Effector memory CD8-positive, alpha-beta T cell (primary cell): ENCODE results near the gene TPPP.
"Not testable (repeated sequence)": the region's sequence is repeated elsewhere in the genome, so short reads cannot be mapped to it uniquely, and the experiment has no call there.

Experiments
- ATAC-seq: fragments of 150-1000 bp; cut with Tn5 transposase; replicated peaks from 2 replicates; pipeline ENCODE4 v1.10.0; 2021; ENCODE audit warnings: mild to moderate bottlenecking, moderate library complexity
- DNase-seq, 3 experiments: peaks; one replicate each; pipeline ENCODE4 v3.0.0; 2021
- H3K27ac Mint-ChIP-seq, 2 donors: one replicate each; pipeline ENCODE4 v1.8.0; 2022; ENCODE audit warnings: mild to moderate bottlenecking in 2 of 2, mixed read lengths in 2 of 2, moderate library complexity in 2 of 2
- H3K27me3 Mint-ChIP-seq, 2 donors: one replicate each; pipeline ENCODE4 v1.8.0; 2022; ENCODE audit warnings: mixed read lengths in 2 of 2
- H3K36me3 Mint-ChIP-seq: one replicate; pipeline ENCODE4 v1.8.0; 2022; ENCODE audit warnings: mild to moderate bottlenecking, moderate library complexity, mixed read lengths; ENCODE audit not compliant: insufficient read depth
- H3K4me1 Mint-ChIP-seq, 2 donors: one replicate each; pipeline ENCODE4 v1.8.0; 2022; ENCODE audit warnings: low read depth in 2 of 2, mixed read lengths in 2 of 2
- H3K4me3 Mint-ChIP-seq, 2 donors: one replicate each; pipeline ENCODE4 v1.8.0; 2022; ENCODE audit warnings: mild to moderate bottlenecking in 2 of 2, mixed read lengths in 2 of 2, moderate library complexity in 2 of 2
- H3K9me3 Mint-ChIP-seq, 2 donors: one replicate each; pipeline ENCODE4 v1.8.0; 2022; ENCODE audit warnings: mixed read lengths in 2 of 2

The TPPP gene

GRCh38 chr5:637581-638450, 55.3 kb downstream of the TPPP start:
- no peaks in the 10 kb centered on the region for H3K9me3 Mint-ChIP-seq
- H3K4me1 Mint-ChIP-seq: no peaks in the 10 kb centered on the region
- no peak for DNase-seq
- peaks cover 22% of the 10 kb centered on the region for H3K36me3 Mint-ChIP-seq
- no peak overlapping the region for H3K4me3 Mint-ChIP-seq
- no peaks in the 10 kb centered on the region for H3K27me3 Mint-ChIP-seq
- H3K27ac Mint-ChIP-seq: no peak overlapping the region
- no peak for ATAC-seq

DNA sequence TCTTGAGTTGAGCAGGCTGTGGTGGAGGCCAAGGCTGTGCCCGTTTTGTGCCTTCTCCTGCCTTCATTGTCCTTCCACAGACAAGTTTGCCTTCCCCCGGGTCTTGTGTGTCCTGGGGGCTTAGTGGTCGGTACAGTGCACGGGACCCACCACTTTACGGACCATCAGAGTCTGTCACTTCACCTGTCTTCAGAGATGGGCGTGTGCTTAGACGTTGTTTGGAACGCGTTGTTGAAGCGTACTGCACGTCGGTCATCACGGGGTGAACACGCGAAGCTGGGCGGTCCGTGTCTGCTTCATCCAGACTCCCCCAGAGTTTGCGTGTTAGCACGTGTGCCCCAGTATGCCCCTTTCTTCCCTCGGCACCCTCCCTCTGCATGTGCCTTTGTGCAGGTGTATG, 56.2 kb downstream of the TPPP start:
- Mint-ChIP-seq H3K4me1 (no peaks in the 10 kb centered on the region), H3K4me3 (no peak overlapping the region), H3K27ac (no peak overlapping the region), H3K9me3 (no peaks in the 10 kb centered on the region), H3K27me3 (no peaks in the 10 kb centered on the region), H3K36me3 (peaks cover 18% of the 10 kb centered on the region)
- DNase-seq (no peak), ATAC-seq (no peak)

DNA sequence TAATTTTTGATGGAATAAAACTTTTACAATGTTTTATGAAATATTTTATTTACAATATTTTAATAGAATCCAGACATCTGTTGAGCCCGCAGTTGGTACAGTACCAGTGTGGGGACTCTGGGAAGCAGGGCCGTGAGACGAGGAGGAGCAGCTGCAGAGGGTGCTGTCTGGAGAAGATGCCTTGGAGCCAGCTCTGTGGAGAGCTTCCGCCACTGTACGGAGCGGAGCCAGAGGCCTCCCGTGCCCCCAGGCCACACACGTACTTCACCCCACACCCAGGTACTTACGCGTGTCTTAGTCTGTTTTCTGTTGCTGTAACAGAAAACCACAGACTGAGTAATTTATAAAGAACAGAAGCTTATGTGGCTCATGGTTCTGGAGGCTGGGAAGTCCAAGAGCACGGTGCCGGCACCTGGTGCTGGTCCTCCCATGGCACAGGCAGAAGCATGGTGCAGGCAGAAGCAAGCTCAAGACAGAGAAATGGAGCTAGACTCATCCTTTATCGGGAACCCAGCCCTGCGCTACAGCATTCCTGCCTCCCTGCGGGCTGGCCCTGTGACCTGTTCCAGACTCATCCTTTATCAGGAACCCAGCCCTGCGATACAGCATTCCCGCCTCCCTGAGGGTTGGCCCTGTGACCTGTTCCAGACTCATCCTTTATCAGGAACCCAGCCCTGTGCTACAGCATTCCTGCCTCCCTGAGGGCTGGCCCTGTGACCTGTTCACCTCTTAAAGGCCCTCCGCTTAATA, 57.7 kb downstream of the TPPP start:
- Mint-ChIP-seq H3K36me3 (peaks cover 17% of the 10 kb centered on the region), H3K4me3 (no peak overlapping the region), H3K9me3 (no peaks in the 10 kb centered on the region), H3K27me3 (no peaks in the 10 kb centered on the region), H3K4me1 (no peaks in the 10 kb centered on the region), H3K27ac (no peak overlapping the region)
- DNase-seq (no peak), ATAC-seq (no peak)

GRCh38 chr5:634191-634590, 59.0 kb downstream of the TPPP start:
- Mint-ChIP-seq H3K27ac (no peak overlapping the region), H3K4me3 (no peak overlapping the region), H3K36me3 (peaks cover 17% of the 10 kb centered on the region), H3K9me3 (no peaks in the 10 kb centered on the region), H3K4me1 (no peaks in the 10 kb centered on the region), H3K27me3 (no peaks in the 10 kb centered on the region)
- no peak for DNase-seq
- ATAC-seq: no peak

DNA sequence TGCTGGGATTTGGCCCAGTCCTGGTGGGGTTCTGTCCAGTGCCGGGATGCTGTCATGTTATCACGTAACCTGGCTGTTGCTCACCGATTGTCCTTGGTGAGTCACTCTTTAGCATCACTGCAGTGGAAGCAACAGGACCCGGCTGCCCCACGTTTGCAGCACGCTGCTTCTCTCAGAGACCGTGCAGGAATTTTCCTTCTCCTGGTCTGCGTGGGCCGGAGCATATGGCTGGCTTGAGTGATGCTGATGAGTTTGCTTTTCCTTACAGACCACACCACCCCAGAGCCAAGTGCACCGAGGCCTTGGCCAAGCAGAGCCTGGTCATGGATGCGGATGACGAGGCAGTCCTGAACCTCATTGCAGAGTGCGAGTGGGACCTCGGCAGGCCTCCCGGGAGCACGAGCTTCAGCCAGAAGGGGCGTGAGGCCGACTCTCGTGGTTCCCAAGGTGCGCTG, 59.6 kb downstream of the TPPP start:
- H3K27ac Mint-ChIP-seq: no peak overlapping the region
- H3K4me1 Mint-ChIP-seq: no peaks in the 10 kb centered on the region
- H3K36me3 Mint-ChIP-seq: peaks cover 17% of the 10 kb centered on the region
- ATAC-seq (no peak), DNase-seq (no peak)
- no peak overlapping the region for H3K4me3 Mint-ChIP-seq
- no peaks in the 10 kb centered on the region for H3K9me3 Mint-ChIP-seq
- no peaks in the 10 kb centered on the region for H3K27me3 Mint-ChIP-seq

DNA sequence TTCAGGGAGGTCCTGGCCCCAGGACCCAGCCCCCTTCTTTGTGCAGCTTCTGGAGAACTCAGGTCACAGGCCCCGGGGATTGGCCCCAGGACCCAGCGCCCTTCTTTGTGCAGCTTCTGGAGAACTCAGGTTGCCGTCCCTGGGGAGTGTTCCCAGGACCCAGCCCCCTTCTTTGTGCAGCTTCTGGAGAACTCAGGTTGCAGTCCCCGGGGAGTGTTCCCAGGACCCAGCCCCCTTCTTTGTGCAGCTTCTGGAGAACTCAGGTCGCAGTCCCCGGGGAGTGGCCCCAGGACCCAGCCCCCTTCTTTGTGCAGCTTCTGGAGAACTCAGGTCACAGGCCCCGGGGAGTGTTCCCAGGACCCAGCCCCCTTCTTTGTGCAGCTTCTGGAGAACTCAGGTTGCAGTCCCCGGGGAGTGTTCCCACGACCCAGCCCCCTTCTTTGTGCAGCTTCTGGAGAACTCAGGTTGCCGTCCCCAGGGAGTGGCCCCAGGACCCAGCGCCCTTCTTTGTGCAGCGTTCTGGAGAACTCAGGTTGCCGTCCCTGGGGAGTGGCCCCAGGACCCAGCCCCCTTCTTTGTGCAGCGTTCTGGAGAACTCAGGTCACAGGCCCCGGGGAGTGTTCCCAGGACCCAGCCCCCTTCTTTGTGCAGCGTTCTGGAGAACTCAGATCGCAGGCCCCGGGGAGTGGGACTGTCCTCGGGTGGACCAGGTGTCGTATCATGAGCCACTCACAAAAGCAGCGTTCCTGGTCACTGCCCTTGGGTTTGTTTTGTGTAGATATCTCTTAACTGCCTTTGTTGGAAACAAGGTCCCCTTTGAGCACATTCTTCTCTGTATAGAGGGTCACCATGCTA, 64.6 kb downstream of the TPPP start:
- not testable (repeated sequence) for H3K4me3 Mint-ChIP-seq, DNase-seq, H3K27ac Mint-ChIP-seq, H3K9me3 Mint-ChIP-seq, ATAC-seq, H3K27me3 Mint-ChIP-seq, H3K4me1 Mint-ChIP-seq
- peaks cover 17% of the 10 kb centered on the region for H3K36me3 Mint-ChIP-seq

DNA sequence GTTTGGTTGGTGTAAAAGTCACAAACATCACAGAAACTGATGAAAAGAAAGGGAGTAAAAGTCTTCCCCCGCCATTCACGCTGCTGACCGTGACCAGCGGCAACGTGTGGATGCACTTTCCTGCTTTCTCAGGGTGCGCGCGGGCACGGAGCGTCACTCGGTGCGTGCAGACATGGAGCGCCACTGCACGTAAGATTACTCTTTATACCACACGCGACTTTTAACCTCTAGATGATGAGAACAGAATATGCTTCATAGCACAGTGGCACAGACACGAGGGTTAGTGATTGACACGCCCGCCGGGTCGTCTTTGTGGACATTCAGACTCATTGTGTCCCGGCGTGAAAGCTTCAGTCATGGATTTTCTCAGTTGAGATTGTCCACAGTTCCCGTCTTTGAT, 65.3 kb downstream of the TPPP start:
- no peak overlapping the region for H3K27ac Mint-ChIP-seq
- H3K4me3 Mint-ChIP-seq: no peak overlapping the region
- peaks cover 16% of the 10 kb centered on the region for H3K36me3 Mint-ChIP-seq
- ATAC-seq (no peak), DNase-seq (no peak)
- no peaks in the 10 kb centered on the region for H3K27me3 Mint-ChIP-seq
- no peaks in the 10 kb centered on the region for H3K4me1 Mint-ChIP-seq
- no peaks in the 10 kb centered on the region for H3K9me3 Mint-ChIP-seq

GRCh38 chr5:626850-627249, 66.3 kb downstream of the TPPP start:
- no peak overlapping the region for H3K4me3 Mint-ChIP-seq
- DNase-seq: no peak
- H3K9me3 Mint-ChIP-seq: no peaks in the 10 kb centered on the region
- ATAC-seq: no peak
- no peaks in the 10 kb centered on the region for H3K27me3 Mint-ChIP-seq
- peaks cover 16% of the 10 kb centered on the region for H3K36me3 Mint-ChIP-seq
- no peaks in the 10 kb centered on the region for H3K4me1 Mint-ChIP-seq
- H3K27ac Mint-ChIP-seq: no peak overlapping the region

DNA sequence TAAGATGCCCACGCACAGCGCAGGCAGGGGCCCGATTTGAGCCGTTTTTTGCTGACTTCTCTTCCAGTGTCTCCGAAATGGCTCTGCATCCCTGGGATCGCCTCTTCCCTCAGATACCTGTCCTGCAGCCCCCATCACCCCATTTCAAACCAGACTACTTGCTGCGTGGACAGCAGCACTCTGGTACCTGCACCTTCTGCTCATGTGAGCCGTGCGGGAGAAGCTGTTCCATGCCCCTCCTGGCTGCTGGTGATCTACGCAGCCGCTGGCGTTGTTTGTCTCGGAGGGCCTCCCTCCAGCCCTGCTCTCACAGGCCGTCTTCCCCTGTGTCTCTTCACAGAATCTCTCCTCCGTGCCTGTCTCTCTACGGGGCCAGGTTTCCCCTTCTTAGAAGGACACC, 67.6 kb downstream of the TPPP start:
- no peaks in the 10 kb centered on the region for H3K27me3 Mint-ChIP-seq
- ATAC-seq (no peak), DNase-seq (no peak)
- no peak overlapping the region for H3K27ac Mint-ChIP-seq
- peaks cover 16% of the 10 kb centered on the region for H3K36me3 Mint-ChIP-seq
- no peaks in the 10 kb centered on the region for H3K4me1 Mint-ChIP-seq
- no peaks in the 10 kb centered on the region for H3K9me3 Mint-ChIP-seq
- no peak overlapping the region for H3K4me3 Mint-ChIP-seq

GRCh38 chr5:624951-625230, 68.3 kb downstream of the TPPP start:
- DNase-seq (no peak), ATAC-seq (no peak)
- Mint-ChIP-seq H3K36me3 (peaks cover 16% of the 10 kb centered on the region), H3K4me1 (no peaks in the 10 kb centered on the region), H3K9me3 (no peaks in the 10 kb centered on the region), H3K27ac (no peak overlapping the region), H3K4me3 (no peak overlapping the region), H3K27me3 (no peaks in the 10 kb centered on the region)

GRCh38 chr5:624118-624950, 68.8 kb downstream of the TPPP start:
- DNase-seq: no peak
- H3K4me1 Mint-ChIP-seq: no peaks in the 10 kb centered on the region
- no peak overlapping the region for H3K4me3 Mint-ChIP-seq
- no peaks in the 10 kb centered on the region for H3K9me3 Mint-ChIP-seq
- ATAC-seq: no peak
- H3K36me3 Mint-ChIP-seq: peaks cover 17% of the 10 kb centered on the region
- no peak overlapping the region for H3K27ac Mint-ChIP-seq
- H3K27me3 Mint-ChIP-seq: no peaks in the 10 kb centered on the region

- no peak for ATAC-seq
- no peak overlapping the region for H3K4me3 Mint-ChIP-seq
- DNase-seq: no peak
- peak overlapping the region in 1 of 2 donors; percentile 53 for H3K27ac Mint-ChIP-seq
- H3K36me3 Mint-ChIP-seq: peaks cover 22% of the 10 kb centered on the region
- H3K4me1 Mint-ChIP-seq: no peaks in the 10 kb centered on the region
- no peaks in the 10 kb centered on the region for H3K27me3 Mint-ChIP-seq
- H3K9me3 Mint-ChIP-seq: no peaks in the 10 kb centered on the region
These were observed 69.6 kb downstream of the TPPP start for GRCh38 chr5:623531-623930.

DNA sequence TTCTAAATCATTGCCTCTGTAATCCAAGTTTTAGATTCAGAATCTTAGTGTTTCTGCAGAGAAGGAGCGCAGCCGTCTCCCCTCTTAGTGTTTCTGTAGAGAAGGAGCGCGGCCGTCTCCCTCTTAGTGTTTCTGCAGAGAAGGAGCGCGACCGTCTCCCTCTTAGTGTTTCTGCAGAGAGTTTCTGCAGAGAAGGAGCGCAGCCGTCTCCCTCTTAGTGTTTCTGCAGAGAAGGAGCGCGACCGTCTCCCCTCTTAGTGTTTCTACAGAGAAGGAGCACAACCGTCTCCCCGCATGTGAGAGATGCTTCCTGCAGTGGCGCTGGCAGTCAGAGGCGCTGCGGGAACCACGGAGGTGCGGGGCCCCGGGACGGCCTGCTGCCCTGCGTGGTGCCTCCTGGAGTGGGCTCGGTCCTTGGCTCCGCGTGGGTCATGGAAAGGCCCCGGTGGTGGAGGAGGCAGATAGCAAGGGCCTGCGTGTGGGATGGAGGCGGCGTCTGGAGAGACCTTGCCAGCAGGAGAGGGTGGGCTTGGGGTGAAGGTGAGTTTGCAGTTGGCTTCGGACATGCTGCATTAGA, 70.1 kb downstream of the TPPP start:
- H3K4me1 Mint-ChIP-seq: no peaks in the 10 kb centered on the region

More for the DNA sequence above, 70.1 kb downstream of the TPPP start:
- no peaks in the 10 kb centered on the region for H3K27me3 Mint-ChIP-seq
- H3K27ac Mint-ChIP-seq: no peak overlapping the region
- DNase-seq (no peak), ATAC-seq (no peak)
- no peaks in the 10 kb centered on the region for H3K9me3 Mint-ChIP-seq
- peaks cover 21% of the 10 kb centered on the region for H3K36me3 Mint-ChIP-seq
- no peak overlapping the region for H3K4me3 Mint-ChIP-seq
